Neural cell (in vitro differentiated cells): ENCODE measurements around the gene SLC45A1. TPM values are rescaled to one million over a fixed set of nuclear protein-coding genes. Genes with fewer than 3 reads are reported as not detected.

Experiments used
- H2AFZ ChIP-seq: fragments of 200-600, 300-800 bp; sonication (generic), shearing (Covaris generic); 2 replicates; pipeline ENCODE4 v1.6.0; 2014; ENCODE audit warnings: low read depth, mild to moderate bottlenecking, antibody characterized with exemption, low read length, moderate library complexity
- H3F3A ChIP-seq: fragments of 200-600 bp; shearing (Covaris generic); 2 replicates; pipeline ENCODE4 v1.6.1; 2016; ENCODE audit warnings: mild to moderate bottlenecking, moderate library complexity, mixed read lengths, antibody characterized with exemption, low read length; ENCODE audit not compliant: insufficient read depth, poor library complexity, severe bottlenecking
- H3K27ac ChIP-seq: fragments of 200-600, 300-800 bp; sonication (generic), shearing (Covaris generic); 2 replicates; pipeline ENCODE4 v1.5.1; 2014; ENCODE audit warnings: mild to moderate bottlenecking, low read length, moderate library complexity
- H3K27me3 ChIP-seq: fragments of 300-800, 200-600 bp; sonication (generic), shearing (Covaris generic); 2 replicates; pipeline ENCODE4 v1.6.0; 2014; ENCODE audit warnings: mild to moderate bottlenecking, low read depth, low read length, moderate library complexity; ENCODE audit not compliant: insufficient read depth
- H3K36me3 ChIP-seq: fragments of 300-800, 200-600 bp; sonication (generic), shearing (Covaris generic); 2 replicates; pipeline ENCODE4 v1.5.1; 2014; ENCODE audit warnings: mild to moderate bottlenecking, antibody characterized with exemption, low read length, moderate library complexity; ENCODE audit not compliant: insufficient read depth
- H3K4me2 ChIP-seq: fragments of 300-800, 200-600 bp; sonication (generic), shearing (Covaris generic); 2 replicates; pipeline ENCODE4 v1.6.0; 2014; ENCODE audit warnings: mild to moderate bottlenecking, low read length
- H3K4me3 ChIP-seq: fragments of 300-800, 200-600 bp; sonication (generic), shearing (Covaris generic); 2 replicates; pipeline ENCODE4 v1.5.1; 2014; ENCODE audit warnings: mild to moderate bottlenecking, low read length, moderate library complexity
- H3K79me2 ChIP-seq: fragments of 200-600 bp; shearing (Covaris generic); replicated peaks from 2 replicates; pipeline ENCODE4 v1.6.0; 2014; ENCODE audit warnings: mild to moderate bottlenecking, low read length, moderate library complexity; ENCODE audit not compliant: insufficient read depth
- H3K9ac ChIP-seq: fragments of 300-800, 200-600 bp; sonication (generic), shearing (Covaris generic); 2 replicates; pipeline ENCODE4 v1.6.1; 2016; ENCODE audit warnings: mild to moderate bottlenecking, low read length, mixed read lengths
- H3K9me2 ChIP-seq: fragments of 200-600 bp; shearing (Covaris generic); 2 replicates; pipeline ENCODE4 v1.6.1; 2016; ENCODE audit warnings: mild to moderate bottlenecking, low read length, mixed read lengths; ENCODE audit not compliant: insufficient read depth
- H3K9me3 ChIP-seq: fragments of 200-600, 300-800 bp; sonication (generic), shearing (Covaris generic); 2 replicates; pipeline ENCODE4 v1.6.1; 2016; ENCODE audit warnings: mild to moderate bottlenecking, mixed run types, low read length, moderate library complexity, mixed read lengths
- H4K20me1 ChIP-seq: fragments of 200-600 bp; shearing (Covaris generic); 2 replicates; pipeline ENCODE4 v1.6.1; 2016; ENCODE audit warnings: mild to moderate bottlenecking, mixed run types; ENCODE audit not compliant: insufficient read depth
- CTCF ChIP-seq: fragments of 450-650 bp; IDR thresholded peaks from 2 replicates; pipeline ENCODE4 v1.5.1; 2014; ENCODE audit warnings: antibody characterized with exemption, mild to moderate bottlenecking, moderate library complexity; ENCODE audit not compliant: poor library complexity, severe bottlenecking
- EP300 ChIP-seq: fragments of 450-650 bp; conservative IDR thresholded peaks from 2 replicates; pipeline ENCODE4 v1.6.1; 2014; ENCODE audit warnings: antibody characterized with exemption, mild to moderate bottlenecking, moderate library complexity; ENCODE audit not compliant: poor library complexity, severe bottlenecking
- EZH2 ChIP-seq: fragments of 200-600, 300-800 bp; shearing (Covaris generic), sonication (generic); IDR thresholded peaks from 2 replicates; pipeline ENCODE4 v1.6.1; 2014; ENCODE audit warnings: antibody characterized with exemption, low read length, borderline replicate concordance, mild to moderate bottlenecking; ENCODE audit not compliant: insufficient read depth, poor library complexity, severe bottlenecking
- MXI1 ChIP-seq: fragments of 450-650 bp; conservative IDR thresholded peaks from 2 replicates; pipeline ENCODE4 v1.6.1; 2014; ENCODE audit warnings: antibody characterized with exemption, mild to moderate bottlenecking; ENCODE audit not compliant: poor library complexity, severe bottlenecking
- POLR2AphosphoS5 ChIP-seq: IDR thresholded peaks from 2 replicates; pipeline ENCODE4 v1.6.1; 2012
- RAD21 ChIP-seq: fragments of 450-650 bp; conservative IDR thresholded peaks from 2 replicates; pipeline ENCODE4 v1.6.1; 2014; ENCODE audit warnings: antibody characterized with exemption, mild to moderate bottlenecking, moderate library complexity
- REST ChIP-seq: IDR thresholded peaks from 2 replicates; pipeline ENCODE4 v1.6.1; 2012; ENCODE audit warnings: borderline replicate concordance
- SMC3 ChIP-seq: fragments of 450-650 bp; conservative IDR thresholded peaks from 2 replicates; pipeline ENCODE4 v1.6.1; 2014; ENCODE audit warnings: antibody characterized with exemption, mild to moderate bottlenecking, moderate library complexity; ENCODE audit not compliant: poor library complexity
- TAF1 ChIP-seq: IDR thresholded peaks from 2 replicates; pipeline ENCODE4 v1.6.1; 2012; ENCODE audit warnings: low read depth
- polyA plus RNA-seq: library from polyadenylated mRNA; depleted of rRNA; stranded (reverse); fragments of >200 nt; gene quantifications from 2 replicates; pipeline ENCODE4 v1.2.3, GENCODE V29; 2014

Gene SLC45A1
- polyA plus RNA-seq, 1 donor from 2014 or later = 7.1 TPM

- H3K9me3 ChIP-seq = no peaks in the 10 kb centered on the region
- no peak overlapping the region for H2AFZ ChIP-seq
- no peaks in the 10 kb centered on the region for H3K27me3 ChIP-seq
- H3F3A ChIP-seq = no peaks in the 10 kb centered on the region
- H3K9ac ChIP-seq = no peak overlapping the region
- H3K4me2 ChIP-seq = no peak overlapping the region
- H3K79me2 ChIP-seq = peaks cover 13% of the 10 kb centered on the region
- H3K36me3 ChIP-seq = no peaks in the 10 kb centered on the region
- TF ChIP-seq CTCF (no peak), SMC3 (no peak), EZH2 (no peak), EP300 (no peak), MXI1 (no peak), REST (no peak), TAF1 (no peak), POLR2AphosphoS5 (no peak), RAD21 (no peak)
- H4K20me1 ChIP-seq = peaks cover 4% of the 10 kb centered on the region
- no peak overlapping the region for H3K4me3 ChIP-seq
- H3K27ac ChIP-seq = no peak overlapping the region
- H3K9me2 ChIP-seq = no peaks in the 10 kb centered on the region
Observed at GRCh38 chr1:8384577-8384976, 66.7 kb downstream of the SLC45A1 start.

GRCh38 chr1:8386247-8386646 lies 68.3 kb downstream of the SLC45A1 start:
- TF ChIP-seq CTCF (no peak), EZH2 (no peak), MXI1 (no peak), TAF1 (no peak), SMC3 (no peak), POLR2AphosphoS5 (no peak), RAD21 (no peak), REST (no peak), EP300 (no peak)
- no peak overlapping the region for H3K4me3 ChIP-seq
- peaks cover 4% of the 10 kb centered on the region for H4K20me1 ChIP-seq

More at GRCh38 chr1:8386247-8386646, 68.3 kb downstream of the SLC45A1 start:
- H2AFZ ChIP-seq = no peak overlapping the region
- H3K9ac ChIP-seq = no peak overlapping the region
- H3K9me2 ChIP-seq = no peaks in the 10 kb centered on the region
- H3K27me3 ChIP-seq = no peaks in the 10 kb centered on the region
- no peak overlapping the region for H3K27ac ChIP-seq
- H3K4me2 ChIP-seq = no peak overlapping the region
- peaks cover 15% of the 10 kb centered on the region for H3K79me2 ChIP-seq
- H3F3A ChIP-seq = no peaks in the 10 kb centered on the region
- no peaks in the 10 kb centered on the region for H3K36me3 ChIP-seq
- no peaks in the 10 kb centered on the region for H3K9me3 ChIP-seq
